ENCODE data around the gene SLC43A3.
"Not testable (repeated sequence)": the region's sequence is repeated elsewhere in the genome, so short reads cannot be mapped to it uniquely, and the experiment has no call there.

Gene SLC43A3

GRCh38 chr11:57403802-57404147, 23.1 kb downstream of the SLC43A3 start:
- no peak for DNase-seq

GRCh38 chr11:57403003-57403801, 23.7 kb downstream of the SLC43A3 start:
- DNase-seq, result not testable (repeated sequence)

DNA sequence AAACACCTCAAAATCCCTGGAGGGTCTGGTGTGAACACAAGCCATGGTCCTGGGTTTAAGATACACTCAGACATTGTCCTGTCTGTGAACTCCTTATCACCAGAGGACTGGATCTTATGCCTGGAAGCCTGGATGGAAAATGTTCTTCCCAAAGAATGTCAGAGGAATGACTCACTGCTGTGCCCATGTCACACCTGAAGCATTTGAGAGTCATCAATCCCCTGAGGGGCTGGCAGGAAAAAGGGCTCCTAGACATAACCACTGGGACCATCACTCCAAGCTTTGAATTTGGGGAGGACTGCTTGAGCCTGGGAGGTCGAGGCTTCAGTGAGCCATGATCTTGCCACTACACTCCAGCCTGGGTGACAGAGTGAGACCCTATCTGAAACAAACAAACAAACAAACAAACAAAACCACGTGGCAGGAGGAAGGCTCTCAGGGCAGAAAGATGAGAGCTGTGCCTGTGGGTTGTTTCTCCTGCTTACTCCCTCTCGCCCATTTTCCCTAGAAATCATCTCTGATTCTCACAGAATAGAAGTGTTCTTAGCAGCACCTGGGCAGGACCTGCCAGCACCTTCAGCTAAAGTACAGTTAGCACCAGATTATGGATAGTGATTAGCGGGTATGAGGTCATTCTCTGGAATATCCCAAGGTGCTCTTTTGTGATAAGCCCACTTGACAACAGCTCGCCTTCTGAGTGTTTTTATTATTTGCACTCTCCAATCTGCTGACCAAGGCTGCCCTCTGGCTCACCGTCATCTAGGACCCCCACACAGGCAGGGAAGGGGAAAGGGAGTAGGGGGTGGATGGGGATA, 24.5 kb downstream of the SLC43A3 start:
- no peak for DNase-seq

DNA sequence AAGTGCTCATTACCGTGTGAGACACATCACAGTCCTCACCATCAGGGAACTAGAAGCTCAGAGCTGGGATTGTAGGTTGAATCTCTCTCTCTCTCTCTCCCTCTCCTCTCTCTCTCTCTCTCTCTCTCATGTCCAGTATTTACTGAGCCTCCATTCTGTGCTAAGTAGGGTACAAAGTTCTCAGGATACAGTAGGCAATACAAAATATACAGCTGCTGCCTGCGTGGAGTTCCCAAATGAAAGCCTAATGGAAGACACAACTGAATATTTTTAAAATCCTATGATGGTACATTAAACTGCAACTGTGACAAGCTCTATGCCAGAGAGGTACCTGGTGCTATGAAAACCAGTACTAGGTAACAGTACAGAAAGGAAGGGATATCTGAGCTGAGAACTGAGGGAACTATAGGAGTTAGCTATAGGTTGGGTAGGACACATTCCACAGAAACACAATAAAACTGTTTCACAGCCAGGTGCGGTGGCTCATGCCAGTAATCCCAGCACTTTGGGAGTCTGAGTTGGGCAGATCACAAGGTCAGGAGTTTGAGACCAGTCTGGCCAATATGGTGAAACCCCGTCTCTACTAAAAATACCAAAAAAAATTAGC, 26.8 kb downstream of the SLC43A3 start:
- DNase-seq, result no peak

DNA sequence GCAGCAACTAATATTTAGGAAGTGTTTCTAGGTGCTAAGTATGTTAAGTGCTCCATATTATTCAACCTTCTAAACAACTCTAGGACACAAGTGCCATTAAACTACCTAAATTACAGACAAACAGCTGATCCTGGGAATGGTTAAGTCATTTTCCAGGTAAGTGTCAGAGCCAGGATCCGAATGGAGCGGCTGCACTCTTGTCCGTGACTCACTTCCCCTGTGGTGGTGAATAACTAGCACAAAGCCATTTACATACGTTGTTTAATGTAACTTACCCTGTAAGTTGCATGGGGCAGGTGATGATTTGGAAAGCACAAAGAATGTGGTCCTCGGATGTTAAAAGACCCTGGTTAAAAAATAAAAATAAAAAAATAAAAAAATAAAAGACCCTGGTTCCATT, 27.7 kb downstream of the SLC43A3 start:
- no peak for DNase-seq

DNA sequence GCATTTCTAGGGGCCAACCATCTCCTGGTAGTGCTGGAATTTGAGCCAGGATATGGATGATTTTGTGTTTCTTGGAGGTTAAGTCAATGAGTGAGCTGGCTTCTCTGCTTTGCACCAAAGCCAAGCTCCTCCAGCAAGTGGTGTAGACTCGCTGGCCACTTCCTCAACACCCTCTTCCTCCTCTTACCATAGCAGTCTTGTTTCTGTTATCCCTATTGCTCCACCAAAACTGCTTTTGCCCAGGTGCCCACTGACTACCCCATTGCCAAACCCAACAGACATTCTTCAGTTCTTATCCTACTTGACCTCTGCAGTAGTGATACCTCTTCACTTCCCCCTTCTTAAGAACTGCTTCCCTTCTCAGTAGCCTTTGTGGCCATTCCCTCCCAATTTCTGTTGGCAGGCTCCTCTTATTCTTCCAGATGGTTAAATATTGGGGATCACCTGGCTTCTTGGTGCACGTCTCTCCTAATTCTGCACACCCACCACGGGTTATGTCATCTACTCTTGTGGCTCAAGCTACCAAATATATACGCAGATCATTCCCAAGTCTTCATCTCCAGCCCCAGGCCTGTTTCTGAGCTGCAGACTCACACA, 29.4 kb downstream of the SLC43A3 start:
- DNase-seq, result no peak

GRCh38 chr11:57396744-57397143, 30.2 kb downstream of the SLC43A3 start:
- no peak for DNase-seq

DNA sequence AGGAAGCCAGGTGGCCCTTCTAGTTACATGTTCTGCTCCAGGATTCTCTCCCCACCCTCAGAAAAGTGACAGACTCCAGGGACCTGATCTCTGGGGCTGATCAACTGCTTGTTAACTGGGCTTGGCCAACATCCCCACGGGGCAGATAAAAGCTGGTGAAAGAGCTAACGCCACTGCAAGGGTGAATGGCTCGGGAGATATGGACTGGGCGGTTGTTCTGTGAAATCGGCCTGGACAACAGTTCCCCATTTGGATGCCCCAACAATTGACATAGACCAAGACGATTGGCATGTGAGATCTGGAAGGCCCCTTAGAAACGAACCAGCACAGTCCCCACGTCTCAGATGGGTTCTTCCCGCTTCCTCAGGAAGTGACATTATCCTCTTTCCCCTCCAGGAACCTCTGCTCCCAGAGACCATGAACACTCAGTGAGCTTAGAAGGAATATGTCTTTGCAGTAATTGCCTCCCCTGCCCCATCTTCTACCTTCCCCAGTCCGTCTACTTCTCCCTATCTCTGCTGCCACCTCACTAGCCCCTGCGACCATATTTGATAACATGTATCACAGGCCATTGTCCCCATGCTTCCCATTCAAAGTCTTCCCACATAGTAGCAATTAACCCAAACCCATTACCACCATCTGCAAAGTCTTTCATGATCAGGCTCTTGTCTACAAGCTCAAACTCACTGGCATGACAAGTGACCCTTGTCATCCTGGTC, 30.9 kb downstream of the SLC43A3 start:
- DNase-seq, result no peak

- DNase-seq, result no peak
Measured at GRCh38 chr11:57394203-57394965, 32.5 kb downstream of the SLC43A3 start.

DNA sequence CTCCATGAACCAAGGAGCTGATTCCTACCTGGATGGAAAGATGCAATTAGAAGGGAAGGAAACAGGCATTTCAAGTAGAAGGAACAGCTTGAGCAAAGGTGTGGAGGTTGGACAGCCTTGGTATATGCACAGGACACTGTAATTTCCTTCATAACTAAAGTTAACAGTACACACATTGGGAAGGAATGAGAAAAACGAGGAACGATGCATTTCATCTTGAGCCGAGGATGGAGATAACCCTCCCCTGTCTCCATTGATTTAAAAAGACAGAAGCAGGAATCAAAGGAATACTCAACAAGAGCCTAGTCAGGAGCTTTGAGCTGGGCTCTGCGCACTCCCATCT, 34.2 kb downstream of the SLC43A3 start:
- no peak for DNase-seq

DNA sequence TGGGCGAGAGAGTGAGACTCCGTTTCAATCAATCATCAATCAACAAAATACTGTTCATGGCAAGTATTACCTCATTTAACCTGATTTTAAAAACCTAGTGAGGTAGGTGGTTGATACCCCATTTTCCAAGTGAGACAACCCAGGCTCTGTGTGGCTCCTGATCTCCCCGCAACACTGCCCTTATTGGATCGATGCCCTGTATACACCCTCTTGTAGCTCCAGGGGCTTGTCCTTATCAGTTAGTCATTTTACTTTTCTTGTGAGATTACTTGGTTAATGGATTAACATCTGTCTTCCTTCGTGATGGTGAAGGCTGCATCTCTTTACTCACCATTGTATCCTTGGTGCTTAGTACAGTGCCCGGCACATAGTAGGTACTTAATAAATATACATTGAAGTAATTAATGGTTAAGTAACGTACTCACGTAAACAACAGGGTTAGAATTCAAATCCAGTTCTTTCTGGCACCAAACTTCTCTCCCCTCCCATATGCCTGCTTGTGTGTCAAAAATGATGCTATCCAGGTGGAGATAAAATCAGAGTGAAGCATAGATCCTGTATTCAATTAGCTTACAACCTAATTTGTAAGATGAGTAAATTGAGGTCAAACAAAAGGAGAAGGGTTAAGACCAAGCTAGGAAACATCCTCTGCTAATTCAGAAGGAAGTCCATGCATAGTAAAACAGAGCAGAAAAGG, 34.7 kb downstream of the SLC43A3 start:
- DNase-seq, result no peak

GRCh38 chr11:57391539-57391938, 35.4 kb downstream of the SLC43A3 start:
- no peak for DNase-seq

DNA sequence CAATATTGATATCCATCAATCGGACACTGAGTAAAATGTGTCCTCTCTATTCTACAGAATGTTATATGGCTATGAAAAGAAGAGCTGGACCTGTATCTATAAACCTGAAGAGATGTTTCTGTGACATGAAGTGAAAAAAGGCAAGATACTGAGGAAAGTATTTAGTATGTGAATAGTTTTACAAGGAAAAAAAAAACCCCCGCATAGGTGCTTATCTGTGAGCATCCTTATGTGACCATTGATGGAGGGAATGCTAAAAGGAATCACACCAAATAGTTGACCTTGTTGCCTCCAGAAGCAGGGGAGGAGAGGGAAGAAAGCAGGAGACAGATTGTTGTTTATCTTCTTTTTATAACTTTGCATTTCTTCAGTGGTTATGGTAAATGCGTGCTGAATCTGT, 35.8 kb downstream of the SLC43A3 start:
- DNase-seq, result no peak

- no peak for DNase-seq
Measured at GRCh38 chr11:57390535-57390934, 36.4 kb downstream of the SLC43A3 start, which contains the start of gene PRG2. Gene PRG2, minus strand, starts transcription at chr11:57390650. Its CDS starts 706 bp downstream, at chr11:57389944.

GRCh38 chr11:57387289-57388030, 39.5 kb downstream of the SLC43A3 start:
- DNase-seq, result no peak

GRCh38 chr11:57386178-57386940, 40.6 kb downstream of the SLC43A3 start:
- DNase-seq, result no peak

DNA sequence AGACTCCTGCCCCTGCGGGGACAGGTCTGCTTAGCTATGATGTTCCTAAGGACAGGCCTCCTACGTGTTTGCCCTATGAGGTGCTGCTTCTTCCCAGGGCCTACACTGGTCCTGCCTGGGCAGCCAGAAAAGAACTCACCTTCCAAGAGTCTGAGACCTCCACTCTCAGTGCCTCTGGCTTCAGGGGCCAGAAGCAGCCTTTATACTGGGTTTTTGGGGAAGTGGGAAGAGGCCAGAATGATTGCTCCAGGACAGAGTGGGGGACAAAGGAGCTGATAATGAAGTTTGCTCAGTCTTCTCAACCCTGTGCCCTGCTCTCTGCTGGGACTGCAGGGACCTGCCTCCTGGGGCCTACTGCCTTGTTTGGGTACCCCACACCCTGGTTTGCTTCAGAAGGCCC, 45.9 kb downstream of the SLC43A3 start, which contains the start of gene PRG3:
Gene PRG3 (minus strand): TSS at position 176 of the 400 bp plus-strand sequence. CDS start 442 bp downstream, outside the sequence.
- no peak for DNase-seq

- DNase-seq, result no peak
Measured at GRCh38 chr11:57379732-57380131, 47.2 kb downstream of the SLC43A3 start.

DNA sequence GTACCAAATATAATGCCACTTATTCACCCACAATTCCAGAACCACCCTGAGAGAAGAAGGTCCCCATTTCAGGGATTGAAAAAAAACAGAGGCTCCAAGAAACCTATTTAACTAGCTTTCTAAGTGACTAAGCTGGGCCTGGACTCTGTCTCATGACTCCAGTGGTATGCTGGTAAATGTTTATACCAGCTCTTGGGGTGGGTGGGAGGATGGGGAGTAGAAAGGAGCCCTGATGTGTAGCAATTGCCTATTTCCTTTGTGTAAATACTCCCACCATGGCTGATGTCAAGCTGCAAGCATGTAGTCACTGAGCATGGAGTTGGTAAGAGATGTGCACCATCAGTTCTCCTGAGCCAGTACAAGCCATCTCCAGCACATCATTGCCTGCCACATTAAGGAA, 48.7 kb downstream of the SLC43A3 start:
- no peak for DNase-seq

DNA sequence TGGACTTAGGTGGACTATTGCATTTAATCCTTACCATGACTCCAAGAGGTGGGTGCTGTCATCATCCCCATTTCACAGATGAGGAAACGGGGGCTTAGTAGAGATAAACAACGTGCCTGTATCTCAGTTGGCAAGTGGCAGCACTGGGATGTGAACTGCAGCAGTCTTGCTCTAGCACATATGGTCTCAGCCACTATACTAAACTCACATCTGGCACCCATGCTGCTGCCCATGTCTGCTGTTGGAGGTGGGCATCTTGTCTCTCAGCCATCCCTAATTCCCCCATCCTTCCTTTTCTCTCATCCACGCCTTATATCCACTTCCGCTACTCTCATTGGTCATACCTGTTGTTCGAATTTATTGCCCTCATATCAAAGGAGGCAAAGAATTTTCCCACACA, 49.8 kb downstream of the SLC43A3 start:
- no peak for DNase-seq
